Measurements from ENCODE around the gene DUSP16.
"Not testable (repeated sequence)": the region's sequence is repeated elsewhere in the genome, so short reads cannot be mapped to it uniquely, and the experiment has no call there.

The DUSP16 gene

GRCh38 chr12:12585115-12585863, 22.6 kb upstream of the DUSP16 start:
- no peak overlapping the region for H3K4me3 ChIP-seq (ENCODE audit: low read length)
- DNase-seq (ENCODE audit: low read depth, low spot score) = no peak

- no peak for DNase-seq (ENCODE audit: low read depth, low spot score)
- H3K4me3 ChIP-seq (ENCODE audit: low read length) = no peak overlapping the region
These were observed 21.0 kb upstream of the DUSP16 start for GRCh38 chr12:12583510-12584178.

GRCh38 chr12:12582895-12583303, 20.2 kb upstream of the DUSP16 start:
- DNase-seq (ENCODE audit: low read depth, low spot score) = no peak
- no peak overlapping the region for H3K4me3 ChIP-seq (ENCODE audit: low read length)

- H3K4me3 ChIP-seq (ENCODE audit: low read length) = no peak overlapping the region
- no peak for DNase-seq (ENCODE audit: low read depth, low spot score)
These were observed 19.7 kb upstream of the DUSP16 start for GRCh38 chr12:12582193-12582881.

- H3K4me3 ChIP-seq (ENCODE audit: low read length); DNase-seq (ENCODE audit: low read depth, low spot score): not testable (repeated sequence)
These were observed 18.1 kb upstream of the DUSP16 start for GRCh38 chr12:12580716-12581115.

- H3K4me3 ChIP-seq (ENCODE audit: low read length) = no peak overlapping the region
- no peak for DNase-seq (ENCODE audit: low read depth, low spot score)
These were observed 15.1 kb upstream of the DUSP16 start for GRCh38 chr12:12577786-12578185.

GRCh38 chr12:12572659-12573058, 10.0 kb upstream of the DUSP16 start:
- no peak overlapping the region for H3K4me3 ChIP-seq (ENCODE audit: low read length)
- DNase-seq (ENCODE audit: low read depth, low spot score) = no peak

GRCh38 chr12:12565971-12566370, 3.3 kb upstream of the DUSP16 start:
- DNase-seq (ENCODE audit: low read depth, low spot score); H3K4me3 ChIP-seq (ENCODE audit: low read length): not testable (repeated sequence)

GRCh38 chr12:12564911-12565310, 2.2 kb upstream of the DUSP16 start:
- no peak overlapping the region for H3K4me3 ChIP-seq (ENCODE audit: low read length)
- no peak for DNase-seq (ENCODE audit: low read depth, low spot score)

- no peak for DNase-seq (ENCODE audit: low read depth, low spot score)
- H3K4me3 ChIP-seq (ENCODE audit: low read length) = peak overlapping the region; percentile 61
These were observed 746 bp upstream of the DUSP16 start for GRCh38 chr12:12563290-12563928.

- DNase-seq (ENCODE audit: low read depth, low spot score) = no peak
- H3K4me3 ChIP-seq (ENCODE audit: low read length) = peak overlapping the region; percentile 61
These were observed 613 bp downstream of the DUSP16 start for GRCh38 chr12:12562016-12562483.

GRCh38 chr12:12561371-12562015, 1.2 kb downstream of the DUSP16 start:
- H3K4me3 ChIP-seq (ENCODE audit: low read length) = peak overlapping the region; percentile 61
- DNase-seq (ENCODE audit: low read depth, low spot score) = no peak

GRCh38 chr12:12560587-12561370, 1.9 kb downstream of the DUSP16 start:
- peak; percentile 68 for DNase-seq (ENCODE audit: low read depth, low spot score)
- peak overlapping the region; percentile 61 for H3K4me3 ChIP-seq (ENCODE audit: low read length)

GRCh38 chr12:12559719-12560296, 2.9 kb downstream of the DUSP16 start:
- H3K4me3 ChIP-seq (ENCODE audit: low read length) = no peak overlapping the region
- DNase-seq (ENCODE audit: low read depth, low spot score) = no peak

GRCh38 chr12:12558291-12558690, 4.4 kb downstream of the DUSP16 start:
- no peak for DNase-seq (ENCODE audit: low read depth, low spot score)
- H3K4me3 ChIP-seq (ENCODE audit: low read length) = no peak overlapping the region

- no peak for DNase-seq (ENCODE audit: low read depth, low spot score)
- H3K4me3 ChIP-seq (ENCODE audit: low read length) = no peak overlapping the region
These were observed 4.9 kb downstream of the DUSP16 start for GRCh38 chr12:12557733-12558132.

GRCh38 chr12:12555656-12556055, 7.0 kb downstream of the DUSP16 start:
- no peak overlapping the region for H3K4me3 ChIP-seq (ENCODE audit: low read length)

GRCh38 chr12:12553208-12553785, 9.4 kb downstream of the DUSP16 start:
- DNase-seq (ENCODE audit: low read depth, low spot score) = no peak
- H3K4me3 ChIP-seq (ENCODE audit: low read length) = no peak overlapping the region

More at GRCh38 chr12:12555656-12556055, 7.0 kb downstream of the DUSP16 start:
- no peak for DNase-seq (ENCODE audit: low read depth, low spot score)
